Sigmoid colon (tissue), 7 donors: ENCODE measurements around the gene KCNJ6. TPM values are rescaled to one million over a fixed set of nuclear protein-coding genes. Genes with fewer than 3 reads are reported as not detected.

Experiments
- DNase-seq: peaks from one replicate; pipeline ENCODE4 v3.0.0-alpha.2; 2019
- H3K27ac ChIP-seq, 4 donors: fragments of 200-600 bp; sonication (generic); one replicate each; pipeline ENCODE4 v1.5.1; 2016 to 2019; ENCODE audit warnings: mild to moderate bottlenecking in 1 of 4
- H3K27me3 ChIP-seq, 3 donors: fragments of 200-600 bp; sonication (generic); one replicate each; pipeline ENCODE4 v1.5.1; 2019; ENCODE audit warnings: mild to moderate bottlenecking in 1 of 3
- H3K36me3 ChIP-seq, 4 donors: fragments of 200-600 bp; sonication (generic); one replicate each; pipeline ENCODE4 v1.5.1; 2016 to 2019
- H3K4me1 ChIP-seq, 4 donors: fragments of 200-600 bp; sonication (generic); one replicate each; pipeline ENCODE4 v1.5.1; 2017 to 2019
- H3K4me3 ChIP-seq, 4 donors: fragments of 200-600 bp; sonication (generic); one replicate each; pipeline ENCODE4 v1.5.1; 2017 to 2019; ENCODE audit warnings: mild to moderate bottlenecking in 2 of 4, moderate library complexity in 1 of 4
- H3K9me3 ChIP-seq, 4 donors: fragments of 200-600 bp in 3 of 4; sonication (generic) in 3 of 4; one replicate each; pipeline versions ENCODE4 v1.5.1 to v1.6.1; 2013 to 2019
- EP300 ChIP-seq, 4 donors: sonication (generic); formaldehyde crosslinking; IDR thresholded peaks; one replicate each; pipeline ENCODE4 v1.6.1; 2017; ENCODE audit warnings: antibody characterized with exemption in 4 of 4
- POLR2A ChIP-seq, 2 donors: fragments of 450-650 bp; IDR thresholded peaks; one replicate each; pipeline ENCODE4 v1.6.1; 2016; ENCODE audit warnings: antibody characterized with exemption in 2 of 2, mild to moderate bottlenecking in 2 of 2, moderate library complexity in 2 of 2
- POLR2AphosphoS5 ChIP-seq, 4 donors: sonication (generic); formaldehyde crosslinking; IDR thresholded peaks; one replicate each; pipeline ENCODE4 v1.6.1; 2017; ENCODE audit warnings: antibody characterized with exemption in 4 of 4
- WGBS, 2 donors: extraction: QIAGEN DNeasy Blood & Tissue Kit; methylation state at CpG; one replicate each; pipeline ENCODE4 v1.1.7; 2013; 5-methylcytosine and 5-hydroxymethylcytosine counted together
- intact Hi-C: fragments of 100-400 bp; cut with DNase I; formaldehyde crosslinking; loops from one replicate; pipeline ENCODE4 v1.15.1; 2023
- polyA plus RNA-seq, 3 donors: library from polyadenylated mRNA; stranded (reverse); fragments of 200-250 nt; gene quantifications; one replicate each; pipeline ENCODE4 v1.2.3, GENCODE V29; 2013
- total RNA-seq, 4 donors: library from RNA; depleted of rRNA; stranded (reverse); fragments of >200 nt; gene quantifications; one replicate each; pipeline ENCODE4 v1.1.0, GENCODE V29; 2016
- TF ChIP-seq, protein P1 (sequence below), 4 experiments: fragments of 450-650 bp in 3 of 4; fragments of 200-600 bp in 1 of 4; IDR thresholded peaks; one replicate each; pipeline ENCODE4 v1.5.1; 2016 to 2019; ENCODE audit warnings: antibody characterized with exemption in 4 of 4, mild to moderate bottlenecking in 3 of 4, moderate library complexity in 2 of 4
- donor health status: healthy with polysubstance abuse.
- donor health status: Bipolar disorder and iron deficiency.
- donor health status: healthy.

The KCNJ6 gene
- total and polyA plus RNA-seq, 7 donors: under 0.01 to 0.04 (median under 0.01) TPM; not detected in 2

GRCh38 chr21:37800456-37801061, 115.7 kb downstream of the KCNJ6 start:
- H3K4me1 ChIP-seq: no peaks in the 10 kb centered on the region
- H3K4me3 ChIP-seq: no peak overlapping the region
- intact Hi-C loops: no loop called here
- DNase-seq: no peak
- WGBS, 2 donors: 59 to 65% methylated on average over 11 of the region's 11 CpGs
- no peaks in the 10 kb centered on the region for H3K9me3 ChIP-seq
- H3K36me3 ChIP-seq: no peaks in the 10 kb centered on the region
- TF ChIP-seq, protein P1, sequence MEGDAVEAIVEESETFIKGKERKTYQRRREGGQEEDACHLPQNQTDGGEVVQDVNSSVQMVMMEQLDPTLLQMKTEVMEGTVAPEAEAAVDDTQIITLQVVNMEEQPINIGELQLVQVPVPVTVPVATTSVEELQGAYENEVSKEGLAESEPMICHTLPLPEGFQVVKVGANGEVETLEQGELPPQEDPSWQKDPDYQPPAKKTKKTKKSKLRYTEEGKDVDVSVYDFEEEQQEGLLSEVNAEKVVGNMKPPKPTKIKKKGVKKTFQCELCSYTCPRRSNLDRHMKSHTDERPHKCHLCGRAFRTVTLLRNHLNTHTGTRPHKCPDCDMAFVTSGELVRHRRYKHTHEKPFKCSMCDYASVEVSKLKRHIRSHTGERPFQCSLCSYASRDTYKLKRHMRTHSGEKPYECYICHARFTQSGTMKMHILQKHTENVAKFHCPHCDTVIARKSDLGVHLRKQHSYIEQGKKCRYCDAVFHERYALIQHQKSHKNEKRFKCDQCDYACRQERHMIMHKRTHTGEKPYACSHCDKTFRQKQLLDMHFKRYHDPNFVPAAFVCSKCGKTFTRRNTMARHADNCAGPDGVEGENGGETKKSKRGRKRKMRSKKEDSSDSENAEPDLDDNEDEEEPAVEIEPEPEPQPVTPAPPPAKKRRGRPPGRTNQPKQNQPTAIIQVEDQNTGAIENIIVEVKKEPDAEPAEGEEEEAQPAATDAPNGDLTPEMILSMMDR (IDR thresholded peaks at IDR 0.05): no peak
- TF ChIP-seq EP300 (IDR thresholded peaks at IDR 0.05) (no peak), POLR2A (IDR thresholded peaks at IDR 0.05) (no peak), POLR2AphosphoS5 (IDR thresholded peaks at IDR 0.05) (no peak)
- H3K27ac ChIP-seq: no peak overlapping the region
- H3K27me3 ChIP-seq: no peaks in the 10 kb centered on the region

GRCh38 chr21:37800057-37800455, 116.2 kb downstream of the KCNJ6 start:
- DNase-seq: no peak
- WGBS, 2 donors: 64 to 70% methylated on average over 2 of the region's 2 CpGs
- H3K9me3 ChIP-seq: no peaks in the 10 kb centered on the region
- H3K4me3 ChIP-seq: no peak overlapping the region
- no peaks in the 10 kb centered on the region for H3K36me3 ChIP-seq
- H3K4me1 ChIP-seq: no peaks in the 10 kb centered on the region
- no peaks in the 10 kb centered on the region for H3K27me3 ChIP-seq
- TF ChIP-seq, protein P1 (IDR thresholded peaks at IDR 0.05): no peak
- no peak for TF ChIP-seq EP300 (IDR thresholded peaks at IDR 0.05)
- TF ChIP-seq POLR2AphosphoS5 (IDR thresholded peaks at IDR 0.05): no peak
- TF ChIP-seq POLR2A (IDR thresholded peaks at IDR 0.05): no peak
- intact Hi-C loops: no loop called here
- no peak overlapping the region for H3K27ac ChIP-seq

DNA sequence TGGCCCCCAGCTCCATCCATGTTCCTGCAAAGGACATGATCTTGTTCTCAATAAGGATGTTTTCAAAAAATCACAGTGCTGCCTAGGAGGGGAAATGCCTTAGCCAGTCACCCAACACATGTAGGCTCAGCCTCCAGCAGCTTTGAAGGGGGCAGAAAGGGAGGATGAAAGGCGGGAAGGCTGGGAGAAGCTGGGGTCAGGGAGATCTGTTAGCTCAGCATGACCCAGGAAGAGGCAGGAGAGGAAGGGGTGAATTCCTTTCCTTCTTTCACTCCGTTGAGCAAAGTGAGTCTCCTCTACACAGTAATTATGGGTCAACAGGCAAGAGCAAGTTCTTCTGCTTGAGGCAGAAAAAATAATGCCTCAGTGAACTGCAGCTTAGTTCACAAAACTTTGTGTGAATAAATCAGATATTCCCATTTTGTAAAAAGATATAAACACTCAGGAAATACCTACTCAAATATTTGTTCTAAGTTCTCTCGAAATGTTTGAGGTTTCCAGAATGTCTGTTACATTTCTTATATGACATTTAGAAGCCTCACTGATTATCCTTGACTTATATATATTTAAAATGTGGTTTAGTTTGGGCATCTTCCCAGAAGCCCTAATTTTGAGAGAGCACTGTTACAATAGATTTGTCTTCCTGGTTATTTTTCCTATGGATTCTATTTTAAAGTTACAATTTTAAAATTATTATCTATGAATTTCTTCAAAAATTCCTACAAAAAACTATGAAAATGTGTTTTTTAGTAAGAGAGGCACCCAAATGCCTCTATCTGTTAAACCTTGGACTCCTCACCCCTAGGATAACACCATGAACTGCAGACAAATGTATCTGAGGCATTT, 116.8 kb downstream of the KCNJ6 start:
- H3K27me3 ChIP-seq: no peaks in the 10 kb centered on the region
- intact Hi-C loops: no loop called here
- H3K4me1 ChIP-seq: no peaks in the 10 kb centered on the region
- no peaks in the 10 kb centered on the region for H3K36me3 ChIP-seq
- H3K9me3 ChIP-seq: no peaks in the 10 kb centered on the region
- TF ChIP-seq EP300 (IDR thresholded peaks at IDR 0.05) (no peak), POLR2A (IDR thresholded peaks at IDR 0.05) (no peak), POLR2AphosphoS5 (IDR thresholded peaks at IDR 0.05) (no peak)
- TF ChIP-seq, protein P1 (IDR thresholded peaks at IDR 0.05): no peak
- no peak overlapping the region for H3K4me3 ChIP-seq
- H3K27ac ChIP-seq: no peak overlapping the region
- WGBS, 2 donors: 23 to 41% methylated on average over 3 of the region's 3 CpGs
- no peak for DNase-seq

GRCh38 chr21:37797403-37797802, 118.9 kb downstream of the KCNJ6 start:
- 31 to 55% methylated on average over 4 of the region's 4 CpGs for WGBS, 2 donors
- Histone ChIP-seq H3K27me3 (no peaks in the 10 kb centered on the region), H3K9me3 (no peaks in the 10 kb centered on the region), H3K4me1 (no peaks in the 10 kb centered on the region), H3K27ac (no peak overlapping the region), H3K4me3 (no peak overlapping the region), H3K36me3 (no peaks in the 10 kb centered on the region)
- intact Hi-C loops: no loop called here
- TF ChIP-seq POLR2A (IDR thresholded peaks at IDR 0.05) (no peak), EP300 (IDR thresholded peaks at IDR 0.05) (no peak), POLR2AphosphoS5 (IDR thresholded peaks at IDR 0.05) (no peak)
- TF ChIP-seq, protein P1 (IDR thresholded peaks at IDR 0.05): no peak
- no peak for DNase-seq
